ENCODE results near the gene C5orf15.

C5orf15 gene

GRCh38 chr5:133918316-133918715 lies 50.1 kb downstream of the C5orf15 start:
- DNase-seq: no peak

- DNase-seq: no peak
Observed at GRCh38 chr5:133917785-133918184, 50.6 kb downstream of the C5orf15 start.

- DNase-seq: no peak
Observed at GRCh38 chr5:133916914-133917313, 51.5 kb downstream of the C5orf15 start.

GRCh38 chr5:133916479-133916878 lies 51.9 kb downstream of the C5orf15 start:
- DNase-seq: no peak

GRCh38 chr5:133914434-133914833 lies 54.0 kb downstream of the C5orf15 start:
- no peak for DNase-seq

- no peak for DNase-seq
Observed at GRCh38 chr5:133913413-133914155, 54.8 kb downstream of the C5orf15 start.

- no peak for DNase-seq
Observed at GRCh38 chr5:133912951-133913350, 55.5 kb downstream of the C5orf15 start.

- DNase-seq: no peak
Observed at GRCh38 chr5:133910571-133910970, 57.9 kb downstream of the C5orf15 start.

- DNase-seq: no peak
Observed at GRCh38 chr5:133909603-133910002, 58.8 kb downstream of the C5orf15 start.

GRCh38 chr5:133907075-133907474 lies 61.4 kb downstream of the C5orf15 start:
- DNase-seq: no peak

GRCh38 chr5:133906303-133906702 lies 62.1 kb downstream of the C5orf15 start:
- no peak for DNase-seq

All from NCI-H1048 (cell line).